Neural cell (in vitro differentiated cells): Measurements from ENCODE around the gene PGLYRP1. TPM values are rescaled to one million over a fixed set of nuclear protein-coding genes. Genes with fewer than 3 reads are reported as not detected.

Source experiments
- H2AFZ ChIP-seq: fragments of 200-600, 300-800 bp; sonication (generic), shearing (Covaris generic); 2 replicates; pipeline ENCODE4 v1.6.0; 2014; ENCODE audit warnings: low read depth, mild to moderate bottlenecking, antibody characterized with exemption, low read length, moderate library complexity
- H3F3A ChIP-seq: fragments of 200-600 bp; shearing (Covaris generic); 2 replicates; pipeline ENCODE4 v1.6.1; 2016; ENCODE audit warnings: mild to moderate bottlenecking, moderate library complexity, mixed read lengths, antibody characterized with exemption, low read length; ENCODE audit not compliant: insufficient read depth, poor library complexity, severe bottlenecking
- H3K27ac ChIP-seq: fragments of 200-600, 300-800 bp; sonication (generic), shearing (Covaris generic); 2 replicates; pipeline ENCODE4 v1.5.1; 2014; ENCODE audit warnings: mild to moderate bottlenecking, low read length, moderate library complexity
- H3K27me3 ChIP-seq: fragments of 300-800, 200-600 bp; sonication (generic), shearing (Covaris generic); 2 replicates; pipeline ENCODE4 v1.6.0; 2014; ENCODE audit warnings: mild to moderate bottlenecking, low read depth, low read length, moderate library complexity; ENCODE audit not compliant: insufficient read depth
- H3K36me3 ChIP-seq: fragments of 300-800, 200-600 bp; sonication (generic), shearing (Covaris generic); 2 replicates; pipeline ENCODE4 v1.5.1; 2014; ENCODE audit warnings: mild to moderate bottlenecking, antibody characterized with exemption, low read length, moderate library complexity; ENCODE audit not compliant: insufficient read depth
- H3K4me2 ChIP-seq: fragments of 300-800, 200-600 bp; sonication (generic), shearing (Covaris generic); 2 replicates; pipeline ENCODE4 v1.6.0; 2014; ENCODE audit warnings: mild to moderate bottlenecking, low read length
- H3K4me3 ChIP-seq: fragments of 300-800, 200-600 bp; sonication (generic), shearing (Covaris generic); 2 replicates; pipeline ENCODE4 v1.5.1; 2014; ENCODE audit warnings: mild to moderate bottlenecking, low read length, moderate library complexity
- H3K79me2 ChIP-seq: fragments of 200-600 bp; shearing (Covaris generic); replicated peaks from 2 replicates; pipeline ENCODE4 v1.6.0; 2014; ENCODE audit warnings: mild to moderate bottlenecking, low read length, moderate library complexity; ENCODE audit not compliant: insufficient read depth
- H3K9ac ChIP-seq: fragments of 300-800, 200-600 bp; sonication (generic), shearing (Covaris generic); 2 replicates; pipeline ENCODE4 v1.6.1; 2016; ENCODE audit warnings: mild to moderate bottlenecking, low read length, mixed read lengths
- H3K9me2 ChIP-seq: fragments of 200-600 bp; shearing (Covaris generic); 2 replicates; pipeline ENCODE4 v1.6.1; 2016; ENCODE audit warnings: mild to moderate bottlenecking, low read length, mixed read lengths; ENCODE audit not compliant: insufficient read depth
- H3K9me3 ChIP-seq: fragments of 200-600, 300-800 bp; sonication (generic), shearing (Covaris generic); 2 replicates; pipeline ENCODE4 v1.6.1; 2016; ENCODE audit warnings: mild to moderate bottlenecking, mixed run types, low read length, moderate library complexity, mixed read lengths
- H4K20me1 ChIP-seq: fragments of 200-600 bp; shearing (Covaris generic); 2 replicates; pipeline ENCODE4 v1.6.1; 2016; ENCODE audit warnings: mild to moderate bottlenecking, mixed run types; ENCODE audit not compliant: insufficient read depth
- CTCF ChIP-seq: fragments of 450-650 bp; IDR thresholded peaks from 2 replicates; pipeline ENCODE4 v1.5.1; 2014; ENCODE audit warnings: antibody characterized with exemption, mild to moderate bottlenecking, moderate library complexity; ENCODE audit not compliant: poor library complexity, severe bottlenecking
- EP300 ChIP-seq: fragments of 450-650 bp; conservative IDR thresholded peaks from 2 replicates; pipeline ENCODE4 v1.6.1; 2014; ENCODE audit warnings: antibody characterized with exemption, mild to moderate bottlenecking, moderate library complexity; ENCODE audit not compliant: poor library complexity, severe bottlenecking
- EZH2 ChIP-seq: fragments of 200-600, 300-800 bp; shearing (Covaris generic), sonication (generic); IDR thresholded peaks from 2 replicates; pipeline ENCODE4 v1.6.1; 2014; ENCODE audit warnings: antibody characterized with exemption, low read length, borderline replicate concordance, mild to moderate bottlenecking; ENCODE audit not compliant: insufficient read depth, poor library complexity, severe bottlenecking
- POLR2AphosphoS5 ChIP-seq: IDR thresholded peaks from 2 replicates; pipeline ENCODE4 v1.6.1; 2012
- RAD21 ChIP-seq: fragments of 450-650 bp; conservative IDR thresholded peaks from 2 replicates; pipeline ENCODE4 v1.6.1; 2014; ENCODE audit warnings: antibody characterized with exemption, mild to moderate bottlenecking, moderate library complexity
- REST ChIP-seq: IDR thresholded peaks from 2 replicates; pipeline ENCODE4 v1.6.1; 2012; ENCODE audit warnings: borderline replicate concordance
- SMC3 ChIP-seq: fragments of 450-650 bp; conservative IDR thresholded peaks from 2 replicates; pipeline ENCODE4 v1.6.1; 2014; ENCODE audit warnings: antibody characterized with exemption, mild to moderate bottlenecking, moderate library complexity; ENCODE audit not compliant: poor library complexity
- TAF1 ChIP-seq: IDR thresholded peaks from 2 replicates; pipeline ENCODE4 v1.6.1; 2012; ENCODE audit warnings: low read depth
- polyA plus RNA-seq: library from polyadenylated mRNA; depleted of rRNA; stranded (reverse); fragments of >200 nt; gene quantifications from 2 replicates; pipeline ENCODE4 v1.2.3, GENCODE V29; 2014

PGLYRP1 gene
- polyA plus RNA-seq, 1 donor from 2014 or later = not detected

GRCh38 chr19:46009530-46010510 is 13.0 kb downstream of the PGLYRP1 start (continued):
- peak; percentile 89 for TF ChIP-seq CTCF

GRCh38 chr19:46006411-46006810 is 16.4 kb downstream of the PGLYRP1 start:
- Histone ChIP-seq H3K9me3 (no peaks in the 10 kb centered on the region), H3K9ac (no peak overlapping the region), H2AFZ (no peak overlapping the region), H3K36me3 (no peaks in the 10 kb centered on the region), H3K4me3 (no peak overlapping the region), H3K27me3 (no peaks in the 10 kb centered on the region), H3K79me2 (peaks cover 2% of the 10 kb centered on the region), H3K4me2 (no peak overlapping the region), H3F3A (no peaks in the 10 kb centered on the region), H3K27ac (no peak overlapping the region), H3K9me2 (no peaks in the 10 kb centered on the region), H4K20me1 (no peaks in the 10 kb centered on the region)
- TF ChIP-seq POLR2AphosphoS5 = no peak
- no peak for TF ChIP-seq EZH2
- no peak for TF ChIP-seq EP300
- TF ChIP-seq RAD21 = no peak
- no peak for TF ChIP-seq CTCF
- no peak for TF ChIP-seq TAF1
- no peak for TF ChIP-seq SMC3
- no peak for TF ChIP-seq REST
